GM12865 (cell line): ENCODE measurements around the gene SLC13A2.
"Not testable (repeated sequence)": the region's sequence is repeated elsewhere in the genome, so short reads cannot be mapped to it uniquely, and the experiment has no call there.

Experiments
- DNase-seq: peaks from one replicate; pipeline ENCODE4 v3.0.0; 2010; ENCODE audit warnings: low read depth
- H3K4me3 ChIP-seq: 2 replicates; pipeline ENCODE4 v1.5.1; 2011; ENCODE audit warnings: mild to moderate bottlenecking, low read depth, low read length, control low read depth
- TF ChIP-seq, protein P1 (sequence below): IDR thresholded peaks from 2 replicates; pipeline ENCODE4 v1.5.1; 2011; ENCODE audit warnings: low read length, control low read depth, low read depth, inconsistent platforms; ENCODE audit not compliant: insufficient read depth; ENCODE audit errors: missing control alignments

SLC13A2 gene

DNA sequence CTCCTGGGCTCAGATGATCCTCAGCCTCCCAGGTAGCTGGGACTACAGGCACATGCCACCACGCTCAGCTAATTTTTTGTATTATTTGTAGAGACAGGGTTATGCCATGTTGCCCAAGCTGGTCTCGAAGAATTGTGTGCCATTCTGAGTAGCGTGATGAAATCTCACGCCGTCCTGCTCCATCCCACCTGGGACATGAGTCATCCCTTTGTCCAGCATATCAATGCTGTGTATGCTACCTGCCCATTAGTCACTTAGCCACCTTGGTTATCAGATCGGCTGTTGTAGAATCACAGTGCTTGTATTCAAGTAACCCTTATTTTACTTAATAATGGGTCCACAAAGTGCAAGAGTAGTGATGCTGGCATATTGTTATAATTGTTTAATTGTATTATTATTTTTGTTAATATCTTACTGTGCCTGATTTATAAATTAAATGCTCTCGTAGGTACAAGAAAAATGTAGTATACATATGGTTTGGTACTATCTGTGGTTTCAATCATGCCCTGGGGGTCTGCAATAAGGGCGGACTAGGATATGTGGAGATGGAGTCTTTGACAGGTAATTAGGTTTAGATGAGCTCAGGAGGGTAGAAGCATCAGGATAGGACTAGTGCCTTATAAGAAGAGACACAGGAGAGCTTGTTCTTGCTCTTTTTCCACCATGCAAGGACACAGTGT, 26.6 kb upstream of the SLC13A2 start:
- H3K4me3 ChIP-seq: no peak overlapping the region
- TF ChIP-seq, protein P1, sequence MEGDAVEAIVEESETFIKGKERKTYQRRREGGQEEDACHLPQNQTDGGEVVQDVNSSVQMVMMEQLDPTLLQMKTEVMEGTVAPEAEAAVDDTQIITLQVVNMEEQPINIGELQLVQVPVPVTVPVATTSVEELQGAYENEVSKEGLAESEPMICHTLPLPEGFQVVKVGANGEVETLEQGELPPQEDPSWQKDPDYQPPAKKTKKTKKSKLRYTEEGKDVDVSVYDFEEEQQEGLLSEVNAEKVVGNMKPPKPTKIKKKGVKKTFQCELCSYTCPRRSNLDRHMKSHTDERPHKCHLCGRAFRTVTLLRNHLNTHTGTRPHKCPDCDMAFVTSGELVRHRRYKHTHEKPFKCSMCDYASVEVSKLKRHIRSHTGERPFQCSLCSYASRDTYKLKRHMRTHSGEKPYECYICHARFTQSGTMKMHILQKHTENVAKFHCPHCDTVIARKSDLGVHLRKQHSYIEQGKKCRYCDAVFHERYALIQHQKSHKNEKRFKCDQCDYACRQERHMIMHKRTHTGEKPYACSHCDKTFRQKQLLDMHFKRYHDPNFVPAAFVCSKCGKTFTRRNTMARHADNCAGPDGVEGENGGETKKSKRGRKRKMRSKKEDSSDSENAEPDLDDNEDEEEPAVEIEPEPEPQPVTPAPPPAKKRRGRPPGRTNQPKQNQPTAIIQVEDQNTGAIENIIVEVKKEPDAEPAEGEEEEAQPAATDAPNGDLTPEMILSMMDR: no peak
- no peak for DNase-seq

DNA sequence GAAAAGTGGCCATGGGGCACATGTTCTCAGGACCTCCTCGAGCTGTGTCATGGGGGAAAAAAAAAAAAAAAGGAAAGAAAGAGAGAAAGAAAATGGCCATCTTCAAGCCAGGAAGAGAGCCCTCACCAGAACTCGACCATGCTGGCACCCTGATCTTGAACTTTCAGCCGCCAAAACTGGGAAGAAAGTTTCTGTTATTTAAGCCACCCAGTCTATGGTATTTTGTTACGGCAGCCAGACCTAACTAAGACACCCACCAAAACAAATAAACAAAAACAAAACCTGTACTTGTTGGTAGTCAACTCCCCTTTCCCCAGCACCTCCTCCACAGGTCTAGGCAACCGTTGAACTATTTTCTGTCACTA, 26.1 kb upstream of the SLC13A2 start:
- TF ChIP-seq, protein P1: no peak
- DNase-seq: no peak
- no peak overlapping the region for H3K4me3 ChIP-seq

DNA sequence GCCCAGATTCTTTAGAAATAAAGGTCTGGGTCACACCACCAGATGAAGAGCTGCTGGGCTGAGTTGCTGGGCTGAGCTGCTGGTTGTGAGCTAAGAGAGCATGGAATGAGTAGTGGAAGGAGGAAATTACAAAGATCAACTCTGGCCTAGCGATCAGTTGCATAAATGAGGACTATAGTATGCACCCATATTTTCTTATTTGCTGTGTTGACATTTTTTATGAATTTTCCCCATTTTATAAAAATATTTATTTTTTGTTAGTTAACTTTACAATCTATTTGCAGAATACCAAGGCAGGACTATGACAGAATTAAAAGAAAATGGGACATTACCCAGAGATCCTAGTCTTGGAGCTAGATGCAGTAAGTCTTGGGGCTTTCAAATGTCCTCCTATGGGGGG, 23.6 kb upstream of the SLC13A2 start:
- no peak for DNase-seq
- TF ChIP-seq, protein P1: no peak

DNA sequence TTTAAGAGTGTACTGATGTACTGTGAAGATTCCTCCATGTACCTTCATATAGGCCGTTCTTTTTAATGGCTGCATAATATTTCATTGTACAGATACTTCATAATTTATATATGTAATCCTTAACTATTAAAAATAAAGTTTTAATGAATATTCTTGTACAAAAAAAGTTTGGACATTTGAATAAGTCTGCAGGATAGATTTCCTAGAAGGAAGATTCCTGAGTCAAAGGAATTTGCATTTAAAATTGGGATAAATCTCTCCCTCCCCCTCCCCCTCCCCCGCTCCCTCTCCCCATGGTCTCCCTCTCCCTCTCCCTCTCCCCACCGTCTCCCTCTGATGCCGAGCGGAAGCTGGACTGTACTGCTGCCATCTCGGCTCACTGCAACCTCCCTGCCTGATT, 15.6 kb upstream of the SLC13A2 start:
- DNase-seq: no peak
- TF ChIP-seq, protein P1: no peak
- no peak overlapping the region for H3K4me3 ChIP-seq

More for the DNA sequence above, 23.6 kb upstream of the SLC13A2 start:
- H3K4me3 ChIP-seq: no peak overlapping the region

DNA sequence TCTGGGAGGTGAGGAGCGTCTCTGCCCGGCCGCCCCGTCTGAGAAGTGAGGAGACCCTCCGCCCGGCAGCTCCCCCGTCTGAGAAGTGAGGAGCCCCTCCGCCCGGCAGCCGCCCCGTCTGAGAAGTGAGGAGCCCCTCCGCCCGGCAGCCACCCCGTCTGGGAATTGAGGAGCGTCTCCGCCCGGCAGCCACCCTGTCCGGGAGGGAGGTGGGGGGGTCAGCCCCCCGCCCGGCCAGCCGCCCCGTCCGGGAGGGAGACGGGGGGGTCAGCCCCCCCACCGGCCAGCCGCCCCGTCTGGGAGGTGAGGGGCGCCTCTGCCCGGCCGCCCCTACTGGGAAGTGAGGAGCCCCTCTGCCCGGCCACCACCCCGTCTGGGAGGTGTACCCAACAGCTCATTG, 14.6 kb upstream of the SLC13A2 start:
- H3K4me3 ChIP-seq, DNase-seq: not testable (repeated sequence)

DNA sequence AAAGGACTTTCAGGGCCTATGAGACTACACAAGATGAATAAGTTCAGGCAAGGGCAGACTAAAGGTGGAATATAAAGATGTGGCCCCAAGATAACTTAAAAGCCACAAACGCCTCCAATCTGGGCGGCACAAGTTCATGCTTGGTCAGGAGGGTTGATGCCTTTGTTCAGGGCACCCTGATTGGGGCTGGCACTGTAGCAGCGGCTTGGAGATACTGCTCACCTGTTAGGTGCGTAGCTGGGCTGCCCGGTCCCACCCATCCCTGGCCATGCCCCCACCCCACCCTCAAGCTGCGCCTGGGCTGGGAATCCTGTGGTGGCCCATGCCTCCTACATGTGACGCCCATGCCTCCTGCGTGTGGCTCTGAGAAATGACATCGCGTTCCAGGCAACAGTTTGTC, 12.5 kb upstream of the SLC13A2 start:
- TF ChIP-seq, protein P1: no peak
- no peak overlapping the region for H3K4me3 ChIP-seq
- no peak for DNase-seq

DNA sequence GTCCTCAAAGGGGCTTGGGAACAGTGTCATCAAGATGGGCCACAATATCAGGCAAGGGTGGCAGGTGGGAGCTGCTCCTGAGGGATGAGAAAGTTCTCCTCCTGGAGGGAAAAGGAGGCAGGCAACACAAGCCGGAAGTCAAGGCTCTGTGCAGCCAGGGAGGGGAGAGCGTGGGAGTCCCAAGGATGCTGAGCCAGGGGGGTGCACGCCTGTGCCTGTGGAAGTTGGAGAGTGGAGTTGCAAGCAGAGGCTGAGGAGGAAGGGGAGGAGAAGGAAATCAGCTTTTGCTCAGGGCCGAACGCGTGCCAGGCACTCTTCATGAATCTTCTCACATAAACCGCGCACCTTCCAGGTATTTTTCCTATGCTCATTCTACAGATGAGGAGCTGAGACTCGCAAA, 7.4 kb upstream of the SLC13A2 start:
- no peak overlapping the region for H3K4me3 ChIP-seq
- DNase-seq: no peak
- TF ChIP-seq, protein P1: no peak
